AG04450 (cell line): ENCODE measurements around the gene LRMDA. TPM values are rescaled to one million over a fixed set of nuclear protein-coding genes. Genes with fewer than 3 reads are reported as not detected.

Source experiments
- CTCF ChIA-PET: fragments of 300-600, 350-600 bp; formaldehyde crosslinking; extraction: SDS; loops from one replicate; lab custom pipeline; 2022; ENCODE audit warnings: antibody characterized with exemption, inconsistent platforms; lab: Charles Lee
- POLR2A ChIA-PET: fragments of 350-600 bp; formaldehyde crosslinking; extraction: SDS; loops from one replicate; lab custom pipeline; 2021; ENCODE audit warnings: antibody characterized with exemption, inconsistent platforms; lab: Yijun Ruan, JAX
- DNase-seq: peaks from one replicate; pipeline ENCODE4 v3.0.0-alpha.2; 2011; ENCODE audit warnings: low read depth, low spot score
- H3K27ac ChIP-seq: one replicate; pipeline ENCODE4 v1.5.1; 2012; ENCODE audit warnings: low read depth, low read length, control low read depth
- H3K27me3 ChIP-seq: one replicate; pipeline ENCODE4 v1.6.0; 2012; ENCODE audit warnings: low read length; ENCODE audit not compliant: control insufficient read depth, insufficient read depth
- H3K4me3 ChIP-seq: 2 replicates; pipeline ENCODE4 v1.5.1; 2011; ENCODE audit warnings: mild to moderate bottlenecking, low read depth, low read length, control low read depth
- H3K9me3 ChIP-seq: 2 replicates; pipeline ENCODE4 v1.5.1; 2012; ENCODE audit warnings: low read length; ENCODE audit not compliant: control insufficient read depth, insufficient read depth
- polyA plus RNA-seq: library from polyadenylated mRNA; depleted of rRNA; stranded (reverse); fragments of >200 nt; gene quantifications from 2 replicates; pipeline ENCODE4 v1.2.3, GENCODE V29; 2011
- TF ChIP-seq, protein P1 (sequence below): IDR thresholded peaks from 2 replicates; pipeline ENCODE4 v1.5.1; 2011; ENCODE audit warnings: low read depth, low read length, control low read depth, inconsistent platforms

Gene LRMDA
- polyA plus RNA-seq, 1 experiment: 0.12 TPM

DNA sequence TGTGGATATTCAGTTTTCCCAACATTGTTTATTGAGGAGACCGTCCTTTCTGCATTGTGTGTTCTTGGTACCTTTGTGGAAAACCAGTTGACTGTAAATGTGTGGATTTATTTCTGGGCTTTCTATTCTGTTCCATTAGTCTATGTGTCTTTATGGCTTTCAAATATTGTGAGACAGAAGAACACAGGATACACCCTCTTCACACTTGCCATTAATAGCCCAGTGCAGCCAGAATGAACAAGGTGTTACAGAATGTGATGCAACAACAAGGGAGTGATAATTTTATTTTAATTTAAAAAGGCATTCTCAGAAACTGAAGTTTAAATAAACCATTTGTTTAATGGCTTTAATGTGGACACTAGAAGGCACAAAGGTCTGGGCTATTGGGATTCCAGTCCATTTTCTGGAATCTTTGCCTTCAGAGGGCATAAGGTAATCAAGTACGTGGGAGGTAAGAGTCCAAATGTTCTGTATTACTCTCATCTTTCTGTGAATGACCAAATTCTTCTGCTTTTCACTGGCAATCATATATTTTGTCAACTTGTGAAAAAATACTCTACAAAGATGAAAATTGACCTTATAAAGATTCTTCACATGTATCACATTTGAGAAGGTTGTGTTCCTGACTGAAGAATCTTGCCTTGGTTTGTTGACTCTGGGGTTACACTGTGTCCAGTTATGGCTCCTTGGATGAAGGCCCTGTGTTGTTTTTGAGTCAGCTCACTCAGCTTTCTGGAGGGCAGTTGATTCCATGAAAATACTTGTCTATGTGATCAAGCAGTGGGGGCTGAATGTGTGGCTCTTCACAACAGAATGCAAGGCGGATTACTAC is 962.7 kb downstream of the LRMDA start:
- CTCF ChIA-PET: no interaction called here
- Histone ChIP-seq H3K27me3 (no peaks in the 10 kb centered on the region), H3K9me3 (no peaks in the 10 kb centered on the region), H3K27ac (no peak overlapping the region), H3K4me3 (no peak overlapping the region)
- TF ChIP-seq, protein P1, sequence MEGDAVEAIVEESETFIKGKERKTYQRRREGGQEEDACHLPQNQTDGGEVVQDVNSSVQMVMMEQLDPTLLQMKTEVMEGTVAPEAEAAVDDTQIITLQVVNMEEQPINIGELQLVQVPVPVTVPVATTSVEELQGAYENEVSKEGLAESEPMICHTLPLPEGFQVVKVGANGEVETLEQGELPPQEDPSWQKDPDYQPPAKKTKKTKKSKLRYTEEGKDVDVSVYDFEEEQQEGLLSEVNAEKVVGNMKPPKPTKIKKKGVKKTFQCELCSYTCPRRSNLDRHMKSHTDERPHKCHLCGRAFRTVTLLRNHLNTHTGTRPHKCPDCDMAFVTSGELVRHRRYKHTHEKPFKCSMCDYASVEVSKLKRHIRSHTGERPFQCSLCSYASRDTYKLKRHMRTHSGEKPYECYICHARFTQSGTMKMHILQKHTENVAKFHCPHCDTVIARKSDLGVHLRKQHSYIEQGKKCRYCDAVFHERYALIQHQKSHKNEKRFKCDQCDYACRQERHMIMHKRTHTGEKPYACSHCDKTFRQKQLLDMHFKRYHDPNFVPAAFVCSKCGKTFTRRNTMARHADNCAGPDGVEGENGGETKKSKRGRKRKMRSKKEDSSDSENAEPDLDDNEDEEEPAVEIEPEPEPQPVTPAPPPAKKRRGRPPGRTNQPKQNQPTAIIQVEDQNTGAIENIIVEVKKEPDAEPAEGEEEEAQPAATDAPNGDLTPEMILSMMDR: no peak
- POLR2A ChIA-PET: no interaction called here
- DNase-seq: no peak

DNA sequence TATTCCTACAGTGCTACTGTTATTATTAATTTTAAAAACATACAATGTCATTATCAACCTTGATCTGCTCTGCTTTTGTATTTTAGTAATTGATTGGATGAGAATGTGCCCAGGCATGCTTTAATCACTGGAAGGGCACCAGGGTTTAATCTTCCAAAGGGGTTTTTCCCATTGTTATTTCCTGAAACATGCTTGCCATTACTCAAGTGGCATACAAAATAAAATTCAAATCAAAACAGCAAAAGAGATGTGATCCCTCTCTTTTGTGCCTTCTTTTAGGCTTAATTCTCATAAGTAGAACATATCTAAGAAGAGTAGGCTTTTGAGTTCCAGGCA is 963.3 kb downstream of the LRMDA start:
- ChIA-PET CTCF (no interaction called here), POLR2A (no interaction called here)
- H3K4me3 ChIP-seq: no peak overlapping the region
- no peak for DNase-seq
- no peaks in the 10 kb centered on the region for H3K9me3 ChIP-seq
- H3K27ac ChIP-seq: no peak overlapping the region
- TF ChIP-seq, protein P1: no peak
- H3K27me3 ChIP-seq: no peaks in the 10 kb centered on the region

DNA sequence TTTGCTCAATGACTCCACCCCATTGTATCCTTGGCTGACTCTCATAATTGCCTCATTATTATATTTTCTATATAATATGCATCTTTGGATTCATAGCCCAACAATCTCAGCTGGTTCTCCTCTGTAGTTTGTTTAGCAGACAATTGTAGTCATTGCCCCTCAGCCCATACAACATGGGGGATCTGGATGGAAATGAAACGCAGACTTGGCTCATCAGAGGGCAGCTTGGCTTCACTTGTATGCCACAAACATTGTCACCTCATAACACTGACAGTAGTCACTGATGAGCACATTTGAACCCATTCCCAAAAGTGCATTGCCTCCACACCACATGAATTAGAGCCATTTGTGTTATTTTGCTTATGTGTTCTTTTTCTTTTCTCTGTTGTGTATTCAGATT is 963.8 kb downstream of the LRMDA start:
- Histone ChIP-seq H3K4me3 (no peak overlapping the region), H3K27me3 (no peaks in the 10 kb centered on the region), H3K27ac (no peak overlapping the region), H3K9me3 (no peaks in the 10 kb centered on the region)
- TF ChIP-seq, protein P1: no peak
- DNase-seq: no peak
- ChIA-PET CTCF (no interaction called here), POLR2A (no interaction called here)

DNA sequence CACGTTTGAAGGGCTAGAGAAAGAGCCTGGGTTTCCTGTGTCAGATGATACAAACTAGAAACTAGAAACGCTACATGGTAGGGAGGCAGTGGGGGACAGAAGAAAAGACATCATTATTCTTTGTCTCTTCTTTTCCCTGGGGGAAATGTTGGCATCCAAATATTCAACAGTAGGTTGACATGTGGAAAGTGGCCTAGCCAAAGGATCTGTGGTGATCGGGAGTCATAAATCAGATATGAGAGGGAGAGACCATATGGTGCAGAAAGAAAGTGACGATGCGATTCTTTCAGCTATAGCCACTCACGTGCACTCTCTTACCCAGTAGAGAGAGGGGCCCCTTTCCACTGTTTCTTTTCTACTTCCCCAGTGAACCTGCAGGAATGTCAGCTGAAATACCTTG is 964.7 kb downstream of the LRMDA start:
- CTCF ChIA-PET: no interaction called here
- Histone ChIP-seq H3K4me3 (no peak overlapping the region), H3K27ac (no peak overlapping the region), H3K27me3 (no peaks in the 10 kb centered on the region), H3K9me3 (no peaks in the 10 kb centered on the region)
- TF ChIP-seq, protein P1: no peak
- POLR2A ChIA-PET: no interaction called here
- no peak for DNase-seq

DNA sequence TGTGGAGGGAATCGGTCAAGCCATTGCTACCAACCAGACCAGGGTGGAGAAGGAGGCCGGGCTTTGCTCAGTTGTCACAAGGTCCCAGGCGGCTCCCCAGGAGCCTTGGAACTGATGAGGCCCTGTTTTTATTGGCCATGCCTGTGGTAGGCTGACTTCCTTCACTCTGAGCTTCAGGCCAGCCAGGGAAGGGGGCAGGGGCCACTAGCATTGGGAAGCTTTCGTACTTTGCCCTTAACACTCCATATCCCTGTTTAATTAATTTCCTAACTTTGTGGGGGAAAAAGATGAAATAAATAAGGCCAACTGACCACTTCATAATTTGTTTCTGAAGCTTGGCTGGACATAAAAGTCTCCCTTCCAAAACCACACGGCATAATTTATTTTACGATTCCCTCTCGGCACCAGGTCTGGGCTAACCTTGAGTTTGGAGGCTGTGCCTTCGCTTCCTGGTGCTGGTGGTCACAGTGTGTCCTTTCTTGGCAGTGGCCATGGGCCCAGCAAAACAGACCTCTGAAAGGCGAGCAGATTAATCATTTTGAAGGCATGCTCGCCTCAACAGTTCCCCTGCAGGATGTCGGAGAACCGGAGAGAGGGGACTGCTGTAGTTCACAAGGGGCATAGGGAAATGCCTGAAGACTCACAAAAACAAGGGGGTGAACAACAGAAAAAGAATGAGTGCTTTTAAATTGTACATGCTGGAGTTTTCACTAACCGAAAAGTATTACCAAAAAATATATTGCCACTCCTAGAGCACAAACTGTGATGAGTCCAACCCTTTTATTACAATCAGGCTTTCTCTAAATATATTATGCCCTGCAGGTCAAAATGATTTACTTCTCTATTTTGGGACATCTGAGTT is 966.0 kb downstream of the LRMDA start:
- CTCF ChIA-PET: no interaction called here
- H3K4me3 ChIP-seq: no peak overlapping the region
- TF ChIP-seq, protein P1: no peak
- no peak overlapping the region for H3K27ac ChIP-seq
- no peak for DNase-seq
- no peaks in the 10 kb centered on the region for H3K27me3 ChIP-seq
- H3K9me3 ChIP-seq: no peaks in the 10 kb centered on the region
- POLR2A ChIA-PET: no interaction called here
